ENCODE data around the gene VPS39.
A peak's percentile ranks its signal among the peaks of the same experiment; 100 is the strongest.

VPS39 gene

DNA sequence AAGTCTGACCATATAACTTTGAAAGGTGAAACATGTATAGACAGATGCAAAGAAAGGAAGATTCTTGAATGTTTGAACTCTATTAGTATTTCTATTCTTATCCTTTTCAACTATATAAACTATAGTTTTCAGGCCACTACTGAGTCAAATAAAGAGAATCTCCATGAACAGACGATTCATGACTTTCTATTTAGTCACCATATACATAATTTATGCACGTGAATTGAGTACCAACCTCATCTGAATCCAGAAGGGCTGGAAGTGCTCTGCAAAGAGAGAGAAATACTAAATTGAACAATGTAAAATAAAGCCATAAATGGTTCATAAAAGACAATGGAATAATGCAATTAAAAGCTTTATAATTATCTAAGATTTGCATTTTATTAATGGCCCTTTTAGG is 9.5 kb upstream of the VPS39 start:
- TF ChIP-seq CTCF (IDR thresholded peaks at IDR 0.05; ENCODE audit: extremely low read depth, insufficient read depth, missing control alignments): no peak
- in situ Hi-C loops (cut with MboI; ENCODE audit: low pct_unique_long_range_greater_than_20kb, low sequenced_read_pairs, unreplicated experiment): no loop called here
- DNase-seq (ENCODE audit: low spot score): no peak

DNA sequence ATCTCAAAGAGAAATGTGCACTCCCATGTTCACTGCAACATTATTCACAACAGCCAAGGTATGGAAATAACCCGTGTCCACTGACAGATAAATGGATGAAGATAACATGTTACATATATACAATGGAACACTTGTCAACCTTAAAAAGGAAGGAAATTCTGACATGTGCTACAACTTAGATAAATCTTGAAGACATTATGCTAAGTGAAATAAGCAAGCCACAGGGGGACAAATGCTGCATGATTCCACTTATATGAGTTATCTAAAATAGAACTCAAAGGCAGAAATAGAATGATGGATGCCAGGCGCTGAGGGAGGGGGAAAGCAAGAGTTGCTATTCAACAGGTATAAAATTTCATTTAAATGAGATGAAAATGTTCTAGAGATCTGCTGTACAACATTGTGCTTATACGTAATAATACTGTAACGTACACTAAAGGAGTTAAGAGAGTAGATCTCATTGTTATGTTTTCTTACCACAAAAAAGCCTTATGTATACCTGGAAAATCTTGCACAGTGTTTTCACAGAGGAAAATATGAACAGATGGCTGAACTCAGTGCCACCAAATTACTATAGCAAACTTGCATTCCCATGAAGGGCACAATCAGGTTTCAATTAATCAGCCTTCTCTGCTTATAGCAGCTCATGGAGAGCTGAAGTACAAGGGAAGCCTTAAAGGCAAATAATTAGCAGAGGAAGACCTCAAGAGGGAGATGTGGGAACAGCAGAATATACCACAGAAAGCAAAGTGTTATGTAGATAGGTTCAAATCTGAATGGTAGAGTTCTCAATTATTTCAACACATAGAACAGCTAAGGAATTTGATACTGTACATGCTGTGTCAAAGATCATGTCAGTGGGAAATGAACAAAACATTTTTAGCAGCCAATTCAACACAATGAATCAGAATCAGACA is 8.1 kb upstream of the VPS39 start:
- in situ Hi-C loops (cut with MboI; ENCODE audit: low pct_unique_long_range_greater_than_20kb, low sequenced_read_pairs, unreplicated experiment): no loop called here
- no peak for DNase-seq (ENCODE audit: low spot score)
- TF ChIP-seq CTCF (IDR thresholded peaks at IDR 0.05; ENCODE audit: extremely low read depth, insufficient read depth, missing control alignments): peak; percentile 17

- DNase-seq (ENCODE audit: low spot score): no peak
- TF ChIP-seq CTCF (IDR thresholded peaks at IDR 0.05; ENCODE audit: extremely low read depth, insufficient read depth, missing control alignments): no peak
- in situ Hi-C loops (cut with MboI; ENCODE audit: low pct_unique_long_range_greater_than_20kb, low sequenced_read_pairs, unreplicated experiment): no loop called here
Measured at GRCh38 chr15:42214600-42214999, 6.5 kb upstream of the VPS39 start.

DNA sequence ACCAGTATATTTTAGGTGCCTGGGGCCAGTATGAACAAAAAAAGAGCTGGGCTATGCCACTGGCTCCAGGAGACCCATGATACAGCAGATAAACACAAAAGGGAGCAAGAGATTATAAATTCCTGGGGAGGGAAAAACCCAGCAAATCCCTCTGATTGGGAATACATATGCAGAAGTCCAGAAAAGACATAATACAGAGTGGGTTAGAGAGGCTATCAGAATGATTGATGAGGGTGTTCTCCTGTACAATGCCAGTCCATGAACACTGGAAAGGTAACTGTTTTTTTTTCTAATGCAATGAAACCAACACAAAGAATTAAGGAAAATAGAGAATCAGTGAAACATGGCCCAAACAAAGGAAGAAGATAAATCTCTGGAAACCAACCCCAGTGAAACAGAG is 5.4 kb upstream of the VPS39 start:
- TF ChIP-seq CTCF (IDR thresholded peaks at IDR 0.05; ENCODE audit: extremely low read depth, insufficient read depth, missing control alignments): no peak
- in situ Hi-C loops (cut with MboI; ENCODE audit: low pct_unique_long_range_greater_than_20kb, low sequenced_read_pairs, unreplicated experiment): no loop called here

GRCh38 chr15:42210696-42211095 is 2.6 kb upstream of the VPS39 start:
- no peak for TF ChIP-seq CTCF (IDR thresholded peaks at IDR 0.05; ENCODE audit: extremely low read depth, insufficient read depth, missing control alignments)
- DNase-seq (ENCODE audit: low spot score): no peak
- in situ Hi-C loops (cut with MboI; ENCODE audit: low pct_unique_long_range_greater_than_20kb, low sequenced_read_pairs, unreplicated experiment): no loop called here

More for the DNA sequence above, 5.4 kb upstream of the VPS39 start:
- DNase-seq (ENCODE audit: low spot score): no peak

DNA sequence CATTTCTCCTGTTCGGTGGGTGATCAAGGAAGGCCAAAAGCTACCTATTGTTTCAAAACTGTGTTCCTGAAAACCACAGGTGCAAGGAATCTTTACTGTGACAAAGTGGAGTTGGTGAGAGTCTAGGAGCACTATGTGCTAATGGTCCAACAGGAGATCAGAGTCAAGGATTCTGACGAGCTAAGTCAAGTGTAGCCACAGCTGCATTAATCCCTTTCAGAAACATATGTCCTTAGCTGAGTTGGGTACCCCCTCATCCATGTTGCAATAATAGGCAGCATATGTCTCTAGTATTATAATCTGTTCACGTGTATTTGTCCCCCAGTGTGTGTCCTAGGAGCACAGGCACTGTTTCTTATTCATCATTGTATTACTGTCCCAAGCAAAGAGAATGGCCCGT is 1.7 kb downstream of the VPS39 start:
- TF ChIP-seq CTCF (IDR thresholded peaks at IDR 0.05; ENCODE audit: extremely low read depth, insufficient read depth, missing control alignments): no peak
- no peak for DNase-seq (ENCODE audit: low spot score)
- in situ Hi-C loops (cut with MboI; ENCODE audit: low pct_unique_long_range_greater_than_20kb, low sequenced_read_pairs, unreplicated experiment): no loop called here

All from GM13977 (cell line).